ENCODE data around the gene MACC1.
A peak's percentile ranks its signal among the peaks of the same experiment; 100 is the strongest.
"Not testable (repeated sequence)": the region's sequence is repeated elsewhere in the genome, so short reads cannot be mapped to it uniquely, and the experiment has no call there.

The MACC1 gene

DNA sequence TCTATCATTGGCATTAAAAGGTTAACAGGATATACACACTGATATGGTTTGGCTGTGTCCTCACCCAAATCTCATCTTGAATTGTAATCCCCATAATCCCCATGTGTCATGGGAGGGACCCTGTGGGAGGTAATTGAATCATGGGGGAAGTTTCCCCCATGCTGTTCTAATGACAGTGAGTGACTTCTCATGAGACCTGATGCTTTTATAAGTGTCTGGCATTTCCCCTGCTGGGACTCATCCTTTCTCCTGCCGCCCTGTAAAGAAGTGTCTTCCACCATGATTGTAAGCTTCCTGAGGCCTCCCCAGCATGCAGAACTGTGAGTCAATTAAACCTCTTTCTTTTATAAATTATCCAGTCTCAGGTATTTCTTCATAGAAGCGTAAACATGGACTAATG, 9.4 kb downstream of the MACC1 start:
- not testable (repeated sequence) for DNase-seq (ENCODE audit: low spot score)

DNA sequence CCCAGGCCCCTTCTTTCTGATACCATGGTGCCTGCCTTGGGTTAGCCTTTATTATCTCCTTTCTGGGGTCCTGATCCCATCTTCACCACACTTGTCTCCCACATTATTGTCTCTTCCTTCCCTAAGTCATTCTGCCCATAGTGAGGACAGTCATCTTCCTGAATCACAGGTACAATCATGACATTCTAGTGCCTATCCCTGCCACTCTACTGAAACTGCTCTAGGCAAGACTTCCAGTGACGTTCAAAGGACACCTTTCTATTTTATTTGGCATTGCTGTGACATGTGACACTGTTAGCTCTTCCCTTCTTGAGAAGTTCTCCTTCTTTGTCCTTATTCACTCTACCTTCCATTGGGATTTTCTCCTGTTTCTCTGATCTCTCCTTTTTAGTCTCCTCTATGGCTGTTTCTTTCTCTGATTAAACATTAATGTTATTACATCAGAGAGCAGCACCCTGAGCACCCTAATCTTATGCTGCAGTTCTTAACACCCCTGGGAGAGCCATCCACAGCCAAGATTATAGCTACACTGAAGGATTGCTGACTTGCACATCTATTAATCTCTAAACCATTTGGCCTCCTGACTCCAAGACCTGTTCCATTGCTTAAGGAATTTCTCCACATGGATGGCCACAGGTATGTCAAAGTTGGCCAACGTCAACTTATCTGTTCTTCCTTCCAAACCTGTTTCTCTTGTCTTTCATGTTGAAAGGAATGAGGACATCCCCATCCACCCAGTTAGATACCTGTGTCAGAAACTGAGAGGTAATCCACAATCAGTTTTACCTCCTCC, 10.9 kb downstream of the MACC1 start:
- no peak for DNase-seq (ENCODE audit: low spot score)

DNA sequence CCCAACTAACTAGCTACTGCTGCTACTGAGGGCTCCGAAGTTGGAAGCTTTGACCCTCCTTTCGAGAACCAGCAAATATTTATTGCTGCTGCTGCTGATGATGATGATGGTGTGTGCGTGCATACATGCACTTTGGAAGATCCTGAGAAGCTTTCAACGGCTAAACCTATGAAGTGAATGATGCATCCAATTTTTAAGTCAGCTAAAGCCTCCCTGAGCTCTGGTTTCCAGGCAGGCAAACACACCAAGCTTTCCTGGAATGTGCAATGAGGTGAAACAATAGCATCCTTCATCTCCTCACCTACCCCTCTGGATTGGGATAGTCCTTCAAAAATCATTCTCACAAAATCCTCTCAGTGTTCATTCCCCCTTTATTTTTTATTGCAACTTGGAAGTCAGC, 13.9 kb downstream of the MACC1 start:
- no peak for DNase-seq (ENCODE audit: low spot score)

DNA sequence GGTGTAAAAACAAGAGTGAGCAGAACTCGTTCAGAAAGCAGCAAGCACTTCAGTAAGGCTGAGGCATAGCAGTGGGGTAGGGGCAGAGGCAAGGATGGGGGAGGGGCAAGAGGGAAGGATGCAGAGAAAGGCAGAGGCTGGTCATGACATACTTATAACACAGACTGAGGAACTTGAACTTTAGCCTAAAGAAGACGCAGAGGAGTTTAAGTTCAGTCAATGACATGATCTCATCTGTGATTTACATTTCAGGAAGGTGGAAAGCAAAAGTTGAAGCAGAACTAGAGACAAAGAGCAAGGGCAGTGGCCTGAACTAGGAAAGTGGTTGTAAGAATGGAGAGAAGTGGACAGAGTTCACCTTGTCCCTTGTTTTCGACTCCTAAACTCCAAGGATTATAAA, 15.8 kb downstream of the MACC1 start:
- peak; percentile 45 for DNase-seq (ENCODE audit: low spot score)

DNA sequence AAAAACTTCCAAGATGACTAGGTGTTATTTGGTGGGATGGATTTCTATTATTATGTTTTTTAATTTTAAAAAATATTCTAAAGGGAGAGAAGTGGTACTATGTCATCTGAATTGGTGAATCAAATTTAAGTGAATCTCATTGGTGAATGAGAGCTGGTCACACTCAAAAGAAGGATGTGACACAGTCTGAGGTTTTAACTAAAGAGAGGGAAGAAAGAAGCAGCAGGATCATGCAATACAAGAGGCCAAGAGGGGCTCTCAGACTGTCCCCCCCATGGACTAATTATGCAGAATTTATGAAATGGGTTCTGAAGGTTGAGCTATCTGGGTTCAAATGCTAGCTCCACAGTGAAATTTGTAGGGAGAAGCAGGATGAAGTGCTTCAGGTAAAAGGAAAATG, 16.2 kb downstream of the MACC1 start:
- DNase-seq (ENCODE audit: low spot score) = no peak

DNA sequence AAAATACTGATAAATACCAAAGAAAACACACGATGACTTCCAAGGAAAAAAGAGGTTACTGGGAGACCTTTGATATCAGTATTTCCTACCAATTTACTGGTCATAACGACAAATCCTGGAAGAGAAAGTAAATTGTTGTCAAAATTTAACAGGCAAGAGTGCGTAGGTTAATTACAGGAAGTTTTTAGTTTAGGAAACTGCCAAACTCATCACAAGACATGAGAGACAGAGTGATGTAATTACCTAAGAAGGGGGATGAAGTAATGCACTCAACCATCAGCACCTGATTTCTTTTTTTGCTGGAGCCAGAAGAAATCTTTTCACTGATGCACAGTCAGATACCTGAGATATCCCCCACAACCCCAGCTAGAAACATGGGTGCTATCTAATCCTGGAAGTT, 16.8 kb downstream of the MACC1 start:
- no peak for DNase-seq (ENCODE audit: low spot score)

- peak; percentile 37 for DNase-seq (ENCODE audit: low spot score)
These were observed 18.0 kb downstream of the MACC1 start for GRCh38 chr7:20199015-20199737.

- DNase-seq (ENCODE audit: low spot score) = no peak
These were observed 18.9 kb downstream of the MACC1 start for GRCh38 chr7:20198260-20198659.

DNA sequence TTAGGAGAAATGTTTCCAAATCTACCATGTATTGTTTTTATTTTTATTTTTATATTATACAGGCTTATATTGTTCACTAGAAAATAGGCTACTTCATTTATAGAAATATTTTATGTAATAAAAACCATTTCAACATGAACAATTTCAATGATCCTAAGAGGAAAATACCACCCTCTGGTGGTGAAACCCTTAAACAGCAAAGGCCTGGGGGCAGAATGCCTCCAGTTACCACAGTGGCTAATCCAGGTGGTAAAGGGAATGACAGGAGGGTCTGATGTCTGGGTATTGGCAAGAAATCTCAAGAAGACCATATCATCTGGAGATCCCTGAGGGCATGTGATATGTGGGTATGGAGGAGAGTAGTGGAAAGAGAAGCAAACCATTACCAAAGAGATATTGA, 19.3 kb downstream of the MACC1 start:
- DNase-seq (ENCODE audit: low spot score) = peak; percentile 50

- DNase-seq (ENCODE audit: low spot score) = no peak
These were observed 19.9 kb downstream of the MACC1 start for GRCh38 chr7:20197125-20197748.

DNA sequence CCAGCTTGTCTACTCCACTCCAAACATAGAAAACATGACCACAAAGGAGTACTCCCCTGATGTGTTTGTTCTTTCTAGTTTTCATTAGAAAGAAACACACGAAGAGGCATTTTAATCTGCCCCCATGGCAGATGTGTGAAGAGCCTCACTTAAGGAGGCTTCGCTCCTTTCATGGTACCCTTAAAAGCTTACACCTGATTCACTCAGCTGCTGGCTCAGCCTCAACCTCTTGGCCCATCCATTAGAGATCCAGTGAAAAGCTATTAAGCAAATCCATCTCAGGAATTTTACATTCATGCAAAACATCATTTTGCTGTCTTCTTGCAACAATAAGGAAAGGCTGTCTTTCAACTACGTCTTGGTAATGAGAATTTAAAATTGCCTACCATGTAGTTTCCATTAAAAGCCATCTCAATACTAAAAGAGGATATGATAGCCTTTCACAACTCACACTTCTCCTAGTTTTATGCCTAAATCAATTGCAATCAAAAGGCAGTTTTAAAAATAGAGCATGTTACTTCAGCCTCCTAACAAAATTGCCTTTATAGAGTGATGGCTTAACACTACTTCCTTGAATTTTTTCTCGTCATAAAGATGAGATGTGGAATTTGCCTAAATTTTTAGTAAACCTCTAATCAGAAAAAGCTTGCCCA, 22.7 kb downstream of the MACC1 start:
- no peak for DNase-seq (ENCODE audit: low spot score)

DNA sequence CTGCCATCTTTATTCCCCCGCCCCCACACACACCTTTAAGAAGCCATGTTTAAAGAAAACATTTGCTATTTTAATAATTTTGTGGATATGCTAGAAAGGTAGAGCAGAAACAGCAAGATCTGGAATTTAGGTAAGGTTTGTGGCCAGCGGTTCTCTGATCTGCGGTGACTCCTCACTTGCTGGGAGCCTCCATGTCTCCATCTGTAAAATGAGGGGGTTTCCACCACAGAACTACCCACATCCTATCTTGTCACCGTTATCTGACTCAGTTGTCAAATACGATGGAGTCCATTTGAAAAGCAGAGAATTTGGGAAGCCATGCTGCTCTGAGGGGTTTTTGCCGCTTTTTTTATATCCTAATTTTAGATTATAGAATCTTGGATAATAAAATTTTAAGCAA, 23.3 kb downstream of the MACC1 start:
- no peak for DNase-seq (ENCODE audit: low spot score)

DNA sequence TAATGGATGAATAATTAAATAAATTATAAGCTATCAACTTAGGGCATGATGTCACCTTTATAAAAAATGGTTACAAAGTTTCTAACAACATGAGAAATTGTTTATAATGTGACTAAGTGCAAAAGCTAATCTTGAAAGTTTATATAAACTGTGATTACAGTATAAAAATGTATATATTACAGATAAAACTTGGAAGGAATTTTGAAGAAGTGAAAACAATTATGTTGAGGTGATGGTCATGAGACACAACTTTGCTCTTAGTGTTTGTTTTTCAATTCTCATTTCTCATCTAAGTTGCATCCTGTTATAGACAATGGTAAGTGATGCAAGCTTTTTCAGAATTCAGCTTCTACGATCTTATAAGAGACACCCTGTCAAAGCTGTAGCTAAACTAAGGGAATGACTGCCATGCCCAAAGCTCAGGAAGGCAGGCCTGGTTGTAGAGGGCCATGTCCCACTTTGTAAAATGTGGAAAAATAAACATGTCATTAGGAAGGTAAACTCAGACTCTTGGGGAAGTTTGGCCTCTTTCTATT, 23.9 kb downstream of the MACC1 start:
- no peak for DNase-seq (ENCODE audit: low spot score)

- no peak for DNase-seq (ENCODE audit: low spot score)
These were observed 25.8 kb downstream of the MACC1 start for GRCh38 chr7:20191391-20191869.

DNA sequence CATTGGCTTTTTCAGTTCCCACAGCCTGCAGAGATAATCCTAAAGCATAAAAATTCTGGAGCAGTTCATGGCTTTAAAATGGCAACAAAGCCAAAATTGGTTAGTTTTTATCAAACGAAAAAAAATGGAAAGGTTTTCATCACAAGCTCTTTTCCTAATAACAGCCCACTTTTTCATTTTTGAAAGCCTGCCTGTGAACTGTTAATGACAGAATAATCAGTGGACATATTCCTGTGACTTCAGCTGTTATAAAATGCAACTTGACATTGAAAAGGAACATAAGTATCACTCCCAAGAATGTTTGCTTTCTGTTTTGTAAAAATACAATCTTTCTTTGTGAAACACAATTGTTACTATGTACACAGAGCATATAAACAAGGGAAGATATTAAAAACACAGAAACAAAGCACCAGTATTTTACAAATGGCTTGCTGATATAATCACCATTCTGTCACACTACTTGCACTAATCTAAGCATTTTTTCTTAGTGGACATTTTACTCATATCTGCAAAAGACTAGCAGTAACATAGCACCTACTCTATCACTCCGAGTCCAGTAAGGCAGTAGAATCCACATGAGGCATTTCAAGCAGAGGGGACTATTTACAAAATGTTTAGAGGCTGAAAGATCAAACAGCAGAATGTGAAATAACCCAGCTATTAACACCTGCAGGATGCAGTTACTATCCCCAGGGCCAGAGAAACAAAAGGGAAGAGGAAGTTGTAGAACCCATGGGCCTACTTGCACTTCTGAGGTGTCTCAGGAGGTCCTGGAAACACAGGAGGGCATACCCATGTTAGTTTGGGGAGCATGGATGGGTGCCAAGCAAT, 26.4 kb downstream of the MACC1 start:
- DNase-seq (ENCODE audit: low spot score) = no peak

GRCh38 chr7:20189852-20190251, 27.3 kb downstream of the MACC1 start:
- no peak for DNase-seq (ENCODE audit: low spot score)

DNA sequence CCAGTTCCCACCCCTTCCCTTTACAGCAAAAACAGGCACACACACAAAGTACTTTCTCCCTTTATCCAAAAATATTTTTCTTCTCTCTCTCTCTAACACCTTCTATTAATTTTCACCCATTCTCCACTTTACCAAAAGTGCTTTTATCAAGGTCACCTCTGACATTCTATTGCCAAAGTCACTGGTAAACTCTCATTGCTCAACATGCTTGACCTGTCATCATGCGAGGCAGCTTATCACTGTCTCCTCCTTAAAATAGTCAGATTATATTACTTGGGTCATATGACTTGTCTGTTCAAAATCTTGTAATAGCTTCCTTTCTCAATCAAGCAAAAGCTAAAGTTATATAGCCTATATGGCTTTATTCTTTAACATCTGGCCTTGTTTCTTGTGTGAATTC, 28.6 kb downstream of the MACC1 start:
- DNase-seq (ENCODE audit: low spot score) = no peak

- DNase-seq (ENCODE audit: low spot score) = not testable (repeated sequence)
These were observed 29.3 kb downstream of the MACC1 start for GRCh38 chr7:20187850-20188249.

DNA sequence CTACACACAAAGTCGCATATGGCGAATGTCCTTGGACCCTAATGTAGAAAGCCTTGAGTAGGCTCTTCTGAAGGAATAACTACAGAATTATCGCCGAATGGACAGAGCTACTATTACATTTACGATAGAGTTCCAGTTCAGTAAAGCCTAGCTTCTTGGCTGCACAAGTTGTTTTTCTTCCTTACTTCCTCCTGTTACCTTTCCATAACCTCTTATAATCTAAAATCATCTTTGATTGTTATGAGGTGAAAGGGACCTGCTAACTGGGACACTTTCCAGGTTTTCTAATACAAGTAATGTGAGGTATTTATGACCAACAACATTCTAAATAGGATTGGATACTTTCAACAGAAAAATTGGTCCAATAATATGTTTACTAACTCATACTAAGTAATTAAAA, 31.2 kb downstream of the MACC1 start:
- DNase-seq (ENCODE audit: low spot score) = no peak

DNA sequence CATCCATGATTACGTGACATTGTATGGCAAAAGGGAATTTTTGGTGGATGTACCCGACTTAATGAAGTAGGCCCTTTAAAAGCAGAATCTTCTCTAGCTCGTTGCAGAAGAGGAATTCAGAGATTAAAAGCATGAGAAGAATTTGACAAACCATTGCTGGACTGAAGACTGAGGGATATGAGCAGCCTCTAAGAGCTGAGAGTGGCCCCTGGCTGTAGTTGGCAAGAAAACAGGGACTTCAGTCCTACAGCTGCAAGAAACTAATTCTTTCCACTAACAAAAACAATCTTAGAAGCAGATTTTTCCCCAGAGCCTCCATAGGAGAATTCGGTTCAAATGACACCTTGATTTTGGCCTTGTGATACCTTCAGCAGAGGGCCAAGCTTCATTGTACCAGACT, 34.1 kb downstream of the MACC1 start:
- DNase-seq (ENCODE audit: low spot score) = no peak

GRCh38 chr7:20176578-20177242, 40.5 kb downstream of the MACC1 start:
- no peak for DNase-seq (ENCODE audit: low spot score)

Data from iPS-NIHi11 (cell line).